HG03571 (cell line): ENCODE results near the gene TCF7L1.

Source experiments
- ATAC-seq: cut with Tn5 transposase; IDR thresholded peaks from one replicate; pipeline ENCODE4 v1.9.1; 2021; ENCODE audit not compliant: unreplicated experiment

Gene TCF7L1

DNA sequence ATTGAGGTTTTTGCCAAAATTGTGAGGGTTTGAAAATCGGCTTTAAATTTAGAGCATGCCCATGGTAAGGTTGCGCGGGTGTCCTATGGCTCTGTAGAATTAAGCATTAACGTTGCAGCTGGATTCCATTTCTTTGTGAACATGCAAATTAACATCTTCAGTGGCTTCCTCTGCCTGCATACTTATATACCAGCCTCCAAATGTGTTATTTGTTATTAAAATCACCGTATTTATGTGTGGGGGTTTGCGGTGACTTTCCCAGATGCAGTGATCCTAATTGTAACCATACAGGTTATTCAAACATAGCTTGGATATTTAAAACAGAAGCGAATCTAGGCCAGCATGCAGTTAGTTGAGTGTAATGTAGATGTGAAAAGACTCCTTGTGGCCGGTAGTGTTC is 114.4 kb downstream of the TCF7L1 start:
- ATAC-seq, result no peak

DNA sequence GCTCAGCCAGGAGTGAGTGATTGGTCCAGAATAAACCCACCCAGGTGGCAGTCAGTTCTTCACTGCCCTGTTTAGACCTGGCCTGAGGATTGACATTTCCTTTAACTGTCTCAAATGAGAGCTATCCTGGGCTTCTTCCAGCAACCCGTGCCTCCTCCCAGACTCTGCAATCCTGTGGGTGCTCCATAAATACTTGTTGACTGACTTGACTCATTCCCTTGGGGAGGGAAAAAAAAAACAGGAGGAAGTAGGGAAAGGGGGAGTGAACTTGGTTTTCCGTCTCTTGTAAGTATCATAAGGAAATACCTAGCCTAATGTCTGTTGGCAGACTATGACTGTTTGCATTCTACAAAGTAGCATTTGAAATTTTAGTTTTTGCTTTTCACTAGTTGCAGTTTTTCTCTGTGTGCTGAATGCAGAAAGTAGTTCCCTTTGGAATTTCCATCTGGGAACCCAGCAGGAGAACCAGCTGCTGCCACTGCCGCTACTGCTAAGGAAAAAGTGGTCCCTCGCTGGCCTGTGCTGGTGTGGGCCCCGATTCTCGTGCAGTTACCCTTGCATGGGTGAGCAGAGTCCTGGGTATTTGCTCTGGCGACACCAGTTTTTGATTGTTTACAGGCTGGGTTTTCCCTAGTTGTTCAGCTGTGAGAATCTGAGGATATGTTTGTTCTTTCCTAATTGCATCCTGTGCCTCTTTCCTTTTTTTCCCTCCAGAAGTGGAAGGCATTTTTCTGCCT is 115.7 kb downstream of the TCF7L1 start:
- ATAC-seq, result no peak

DNA sequence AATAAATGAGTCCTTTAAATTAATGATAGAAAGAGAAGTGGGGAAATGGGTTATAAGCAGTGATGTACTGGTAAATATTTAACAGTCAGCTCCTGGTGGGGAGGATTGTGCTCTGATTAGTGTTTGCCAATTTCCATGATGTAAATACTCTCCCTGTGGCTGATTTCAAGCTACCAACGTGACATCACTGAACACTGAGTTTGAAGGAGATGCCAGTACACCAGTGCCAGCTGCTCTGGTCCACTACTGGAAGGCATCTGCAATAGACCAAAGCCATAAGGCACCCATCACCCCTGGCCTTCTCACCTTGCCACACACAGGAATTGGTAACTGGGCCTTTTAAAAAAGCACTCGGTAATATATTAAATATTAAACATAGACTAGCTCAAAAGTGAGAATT is 116.9 kb downstream of the TCF7L1 start:
- no peak for ATAC-seq

DNA sequence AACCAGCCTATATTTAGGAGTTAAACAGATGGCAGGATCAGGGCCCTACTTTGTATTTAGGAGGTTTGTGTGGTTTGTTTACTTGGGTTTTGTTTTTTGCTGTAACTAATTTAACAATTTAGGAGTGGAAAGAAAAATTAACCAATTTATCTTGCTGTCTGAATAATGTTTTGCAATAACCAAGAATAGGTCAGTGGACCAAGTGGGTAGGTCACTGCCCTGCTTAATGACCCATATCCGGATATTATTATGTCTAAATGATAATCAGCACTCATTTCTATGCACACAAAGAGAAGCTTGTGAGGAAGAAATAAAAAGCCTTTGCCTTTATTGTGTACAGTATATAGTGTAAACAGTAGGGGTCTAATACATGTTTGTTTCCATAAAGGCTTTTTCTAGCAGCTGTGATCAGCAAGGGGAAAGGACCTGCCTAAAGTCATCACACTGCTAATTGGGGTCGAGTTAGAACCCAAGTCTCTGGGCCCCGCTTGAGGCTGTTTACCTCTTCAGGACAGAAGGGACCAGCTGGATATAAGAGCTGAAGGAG is 118.0 kb downstream of the TCF7L1 start:
- ATAC-seq, result no peak

DNA sequence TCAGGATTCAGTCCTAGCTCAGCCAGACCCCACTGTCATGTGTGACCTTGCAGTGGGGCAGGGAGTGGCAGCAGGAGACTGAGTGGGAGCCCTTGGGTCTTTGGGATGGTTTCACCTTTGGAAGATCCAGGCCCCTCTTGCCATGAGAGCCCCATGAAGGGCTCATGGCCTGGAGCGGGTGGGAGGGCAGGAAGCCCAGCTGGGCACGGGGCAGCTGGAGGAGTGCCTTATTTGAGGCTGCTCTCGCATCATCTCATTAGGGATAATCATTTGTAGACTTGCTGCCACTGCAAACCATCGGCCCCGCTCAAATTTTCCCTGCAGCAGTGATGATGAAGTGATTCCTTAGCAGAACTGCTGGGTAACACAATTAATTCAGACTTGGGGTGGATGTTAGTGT is 120.7 kb downstream of the TCF7L1 start:
- no peak for ATAC-seq

DNA sequence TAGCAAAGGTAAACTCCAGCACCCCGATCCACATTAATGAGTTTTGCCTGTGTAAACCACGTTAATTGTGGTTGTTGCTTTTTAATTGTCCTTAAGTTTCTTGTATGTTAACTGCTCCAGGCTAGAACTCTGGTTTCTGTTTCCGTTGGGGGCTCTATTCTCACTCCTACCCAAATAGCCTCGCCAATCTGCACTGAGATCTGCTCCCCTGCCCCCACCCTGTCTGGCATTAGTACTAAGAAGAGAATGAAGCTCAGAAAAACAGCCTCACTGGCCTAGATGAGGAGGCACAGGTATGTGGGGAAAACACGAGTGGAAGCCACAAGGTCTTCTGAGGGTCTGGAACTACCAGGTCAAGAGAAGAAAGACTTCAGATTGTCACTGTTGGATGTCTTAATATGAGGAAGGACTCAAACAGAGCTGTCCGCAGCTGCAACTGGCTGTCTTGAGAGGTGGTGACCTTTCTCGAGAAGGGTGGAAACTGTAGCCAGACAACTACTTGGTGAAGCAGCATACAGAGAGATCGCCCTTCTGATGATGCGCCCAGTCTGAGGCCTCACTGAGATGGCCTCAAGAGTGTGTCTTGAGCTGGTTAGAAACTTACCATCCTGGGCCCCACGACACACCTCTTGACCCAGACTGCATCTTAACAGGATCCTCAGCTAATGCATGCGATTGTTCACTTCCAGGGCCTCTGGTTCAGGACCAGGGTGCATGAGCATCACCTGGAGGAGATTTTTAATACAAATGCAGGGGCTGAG is 121.5 kb downstream of the TCF7L1 start:
- no peak for ATAC-seq

DNA sequence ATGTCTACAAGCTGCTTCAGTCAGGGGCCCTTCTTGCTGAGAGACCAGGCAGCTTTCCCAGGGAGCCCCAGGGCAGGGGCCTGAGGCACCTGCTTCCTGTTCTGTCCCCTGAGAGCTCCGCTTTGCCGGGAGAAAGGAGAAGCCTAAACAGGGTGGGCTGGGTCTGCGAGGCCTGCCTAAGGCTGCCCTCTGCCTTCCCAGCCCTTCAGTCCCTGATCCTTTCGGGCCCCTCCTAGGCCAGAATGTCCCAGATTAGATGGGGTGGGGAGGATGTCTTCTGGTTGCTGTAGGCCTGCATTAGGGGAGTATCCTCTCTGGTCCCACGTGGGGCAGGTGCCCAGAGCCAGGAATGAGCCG is 122.2 kb downstream of the TCF7L1 start:
- no peak for ATAC-seq

DNA sequence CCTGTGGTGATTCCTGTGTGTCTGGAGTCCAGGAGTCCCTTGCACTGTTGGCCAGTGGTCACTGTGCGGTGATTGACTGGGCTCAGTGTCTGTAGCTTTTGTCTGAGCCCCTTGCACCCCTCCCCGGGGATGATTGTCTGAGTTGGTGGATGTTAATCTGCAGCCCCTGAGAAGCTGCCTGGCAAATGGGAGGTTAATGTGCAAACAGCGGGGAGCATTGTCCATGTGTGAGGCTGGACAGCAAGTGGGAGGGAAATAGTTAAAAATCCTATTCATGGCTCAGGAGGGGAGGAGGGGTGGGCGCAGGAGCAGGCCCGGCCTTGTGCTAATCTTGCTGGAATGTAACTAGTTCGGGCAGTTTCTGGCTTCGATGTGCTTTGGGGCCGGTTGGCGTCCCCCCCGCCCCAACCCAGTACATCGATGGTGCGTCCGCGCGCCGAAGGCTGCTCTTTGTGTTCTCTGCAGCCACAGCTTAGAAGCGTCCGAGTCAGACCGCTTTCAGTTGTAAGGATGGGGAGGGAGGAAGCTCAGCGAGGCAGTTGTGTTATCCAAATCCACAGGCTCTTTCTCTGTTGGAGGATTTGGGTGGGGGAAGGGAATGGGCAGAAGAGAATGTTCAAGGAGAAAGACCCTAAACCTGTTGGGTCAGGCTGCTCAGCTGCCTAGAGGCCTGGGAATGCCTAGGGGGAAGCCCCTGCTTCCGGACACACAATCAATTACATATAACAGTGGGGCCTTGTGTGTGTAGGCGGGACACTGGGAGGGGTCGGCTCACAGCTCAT is 122.8 kb downstream of the TCF7L1 start:
- ATAC-seq, result no peak

DNA sequence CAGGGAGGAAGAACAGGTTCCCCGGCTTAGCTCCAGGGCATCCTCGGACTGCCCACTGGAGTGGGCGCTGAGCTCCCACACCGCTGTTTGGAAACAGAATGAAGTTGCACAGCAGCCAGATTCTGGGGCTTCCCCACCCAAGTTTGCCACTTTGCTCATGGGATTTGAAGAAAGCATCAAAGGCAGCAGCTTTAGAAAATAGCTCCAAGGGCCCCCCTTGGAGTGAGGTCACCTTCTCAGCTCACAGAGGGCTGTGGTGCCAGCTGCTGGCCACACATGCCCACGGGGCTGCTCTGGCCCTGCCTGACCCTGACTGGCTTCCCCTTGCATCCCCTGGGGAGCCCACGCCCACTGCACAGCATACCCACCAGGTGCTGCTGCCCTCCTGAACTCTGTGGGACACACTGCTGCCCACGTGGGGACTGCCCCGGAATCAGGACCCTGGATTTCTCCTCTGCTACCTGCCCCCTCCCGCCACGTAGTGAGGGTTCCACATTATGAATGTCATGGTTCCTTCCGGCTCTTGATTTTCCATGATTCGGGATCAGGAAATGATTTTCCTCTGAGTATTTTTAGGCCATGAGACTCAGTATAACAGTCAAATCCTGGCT is 124.3 kb downstream of the TCF7L1 start:
- no peak for ATAC-seq

DNA sequence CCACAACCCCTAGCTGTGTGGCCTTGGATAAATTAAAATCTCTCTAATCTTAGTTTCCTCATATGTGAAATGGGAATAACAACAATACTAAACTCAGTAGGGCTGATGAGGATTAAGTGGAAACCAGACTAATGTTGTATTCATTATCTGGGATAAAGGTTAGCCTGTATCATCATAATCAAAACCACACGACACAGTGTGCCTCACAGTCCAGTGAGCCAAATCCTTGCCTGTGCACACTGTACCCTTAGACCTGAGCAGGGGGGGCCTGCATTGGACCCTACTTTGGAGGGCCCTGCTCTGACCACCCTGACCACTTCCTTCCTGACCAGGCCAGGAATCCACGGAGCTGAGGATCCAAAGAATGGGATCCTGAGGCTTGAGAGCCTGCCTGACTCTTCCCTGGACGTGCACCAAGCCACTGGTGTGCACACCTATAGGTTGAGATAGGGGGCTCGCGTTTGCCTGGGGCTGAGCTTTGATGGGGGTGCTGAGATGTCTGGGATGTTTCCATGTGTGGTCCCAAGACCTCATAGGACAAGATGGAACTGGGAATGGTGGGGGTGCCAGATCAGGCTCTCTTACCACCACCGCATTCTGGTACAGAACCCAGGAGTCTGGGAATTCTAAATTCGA is 124.9 kb downstream of the TCF7L1 start:
- no peak for ATAC-seq

DNA sequence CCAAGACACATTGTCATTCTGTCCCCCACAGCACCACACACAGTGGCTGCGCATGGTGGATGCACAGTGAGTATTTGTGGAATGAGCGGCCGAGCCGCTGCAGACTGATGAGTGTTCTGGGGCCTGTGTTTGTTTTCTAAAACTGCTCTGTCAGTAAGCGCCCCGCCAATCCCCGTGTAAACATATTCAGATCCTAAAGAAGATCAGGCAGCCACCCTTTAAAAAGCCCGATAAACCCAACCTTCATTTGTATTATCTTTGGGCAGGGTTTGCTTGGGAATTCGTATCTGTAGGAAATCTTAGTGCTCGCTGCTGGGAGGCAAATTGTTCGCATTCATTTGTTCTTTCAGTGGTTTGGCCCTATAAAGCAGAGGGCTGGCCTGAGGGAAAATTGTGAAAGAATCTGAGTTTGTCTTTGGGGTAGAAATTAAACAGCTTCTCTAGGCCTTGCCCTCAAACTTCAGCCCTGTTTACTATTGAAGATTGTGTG is 126.0 kb downstream of the TCF7L1 start:
- ATAC-seq, result no peak

DNA sequence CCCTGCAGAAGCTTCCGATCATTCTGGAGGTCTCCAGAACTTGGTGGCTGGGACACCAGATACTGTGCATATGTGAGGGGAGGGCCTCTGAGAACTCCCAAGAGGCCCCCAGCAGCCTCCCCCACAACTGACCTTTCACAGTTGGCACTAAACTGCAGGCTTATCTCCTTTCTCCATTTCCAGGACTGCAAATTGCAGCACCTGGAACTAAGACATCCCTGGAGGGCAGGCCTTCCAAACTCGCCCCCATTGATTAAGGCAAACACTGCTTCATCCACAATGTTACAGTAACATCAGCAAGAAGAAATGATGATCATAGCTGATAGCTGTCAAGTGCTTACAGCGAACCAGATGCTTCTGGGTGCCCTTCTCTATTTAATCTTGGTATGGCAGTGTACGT is 126.7 kb downstream of the TCF7L1 start:
- no peak for ATAC-seq

DNA sequence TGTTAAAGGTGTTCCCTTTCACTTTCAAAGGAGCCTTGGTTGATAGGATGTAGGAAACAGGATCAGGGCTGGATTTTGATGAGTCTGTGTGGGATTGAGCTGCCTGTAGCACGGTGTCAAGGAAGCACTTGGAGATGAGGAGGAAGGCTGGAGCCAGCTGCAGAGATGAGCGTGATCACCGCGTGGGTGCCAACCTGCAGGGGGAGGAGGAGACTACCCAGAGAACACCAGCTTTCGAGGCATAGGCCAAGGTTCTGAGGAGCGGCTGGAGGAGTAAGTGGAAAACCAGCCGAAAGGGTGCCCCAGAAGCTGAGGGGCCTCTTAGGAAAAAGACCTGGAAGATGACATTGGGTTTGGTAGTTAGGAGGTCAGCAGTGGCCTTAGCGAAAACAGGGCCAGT is 130.4 kb downstream of the TCF7L1 start:
- no peak for ATAC-seq

DNA sequence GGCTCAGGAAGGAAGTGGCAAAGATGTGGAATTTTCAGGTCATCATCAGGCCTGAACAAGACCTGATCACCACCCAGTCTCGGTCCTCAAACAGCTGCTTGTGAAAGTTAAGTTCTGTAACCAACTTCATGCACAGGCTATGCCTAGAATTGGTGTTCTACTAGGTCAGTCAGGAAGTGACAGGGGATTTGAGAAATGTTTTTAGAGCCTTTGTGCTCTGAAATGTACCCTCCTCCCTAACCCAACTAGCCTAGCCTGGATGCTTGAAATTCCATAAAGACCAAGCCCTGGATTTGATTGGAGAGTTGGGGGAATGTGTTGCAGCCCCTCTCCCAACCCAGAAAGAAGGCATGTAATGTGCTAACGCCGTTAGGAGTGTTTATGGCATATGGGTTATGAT is 131.3 kb downstream of the TCF7L1 start:
- ATAC-seq, result no peak

DNA sequence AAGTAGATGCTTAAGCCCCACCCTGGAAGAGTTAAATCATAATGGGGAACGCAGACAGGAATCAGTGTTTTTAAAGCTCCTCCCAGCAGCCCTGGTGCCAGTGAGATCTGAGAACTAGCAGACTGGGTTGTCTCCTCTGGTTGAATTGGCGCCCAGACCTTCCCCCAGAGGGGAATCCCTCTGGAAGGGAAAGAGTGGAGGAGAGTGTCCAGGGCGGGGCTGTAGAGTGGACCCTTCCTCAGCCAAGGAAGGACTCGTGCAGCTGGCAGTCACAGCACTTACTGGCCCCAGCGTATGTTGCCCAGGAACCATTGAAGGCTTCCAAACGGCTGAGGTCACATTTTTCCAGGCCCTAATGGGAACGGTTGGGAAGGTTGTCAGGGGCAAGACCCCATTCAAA is 132.1 kb downstream of the TCF7L1 start:
- no peak for ATAC-seq

DNA sequence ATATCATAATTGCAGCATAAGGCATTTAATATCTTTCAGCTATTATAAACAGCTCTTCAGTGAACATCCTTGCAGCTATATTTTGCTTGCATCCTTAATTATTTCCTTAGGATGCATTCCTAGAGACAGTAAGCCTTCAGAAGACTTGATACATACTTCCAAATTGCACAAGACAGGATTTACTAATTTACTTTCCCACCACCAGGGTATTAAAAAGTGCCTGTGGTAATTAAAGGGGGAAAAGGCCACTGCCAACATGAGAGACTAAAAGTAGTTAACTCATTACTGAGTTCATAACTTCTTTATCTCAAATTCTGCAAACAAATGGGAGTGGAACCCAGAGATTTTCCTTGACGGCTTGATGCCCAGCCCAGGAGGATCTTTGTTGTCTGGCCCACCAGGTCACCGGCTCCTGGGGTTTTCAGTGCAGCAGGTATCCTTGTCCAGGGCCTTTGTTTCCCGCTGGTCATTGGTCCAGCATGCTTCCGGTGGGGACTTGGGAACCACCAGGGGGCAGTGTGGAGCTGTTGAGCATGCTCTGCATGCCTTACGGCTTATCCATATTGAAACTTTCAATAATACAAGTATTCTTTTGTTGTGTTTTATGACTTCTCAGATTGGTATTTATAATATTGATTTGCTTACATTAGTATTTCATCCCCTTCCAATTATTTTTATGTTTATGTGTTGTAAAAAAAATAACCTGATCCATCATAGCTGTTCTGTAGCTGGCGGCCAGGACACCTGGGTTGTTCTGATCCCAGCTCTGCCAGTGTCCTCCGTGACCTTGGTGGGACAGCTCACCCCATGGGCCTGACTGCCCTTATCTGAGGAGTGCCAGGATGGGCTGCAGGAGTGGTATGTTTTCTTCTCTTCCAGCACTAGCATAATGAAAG is 133.2 kb downstream of the TCF7L1 start:
- ATAC-seq, result no peak

DNA sequence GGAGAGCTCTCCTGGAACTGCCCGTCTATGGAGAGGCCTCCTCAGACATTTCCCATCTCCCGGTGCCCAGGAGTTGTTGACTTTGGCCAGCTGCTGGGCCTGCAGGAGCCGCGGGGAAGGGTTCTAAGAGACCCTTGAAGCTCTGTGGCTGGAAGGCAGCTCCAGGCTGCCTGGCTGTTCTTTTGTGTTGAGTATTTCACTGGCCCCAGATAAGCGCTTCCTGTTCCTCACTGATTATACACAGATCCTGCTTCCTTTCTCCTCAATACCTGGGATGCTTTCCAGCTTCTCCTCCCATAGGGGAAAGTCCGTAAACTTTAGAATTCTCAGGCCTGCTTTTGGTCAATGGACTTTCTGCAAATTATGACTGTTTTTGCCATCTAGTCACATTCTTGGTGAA is 136.8 kb downstream of the TCF7L1 start:
- ATAC-seq, result no peak

DNA sequence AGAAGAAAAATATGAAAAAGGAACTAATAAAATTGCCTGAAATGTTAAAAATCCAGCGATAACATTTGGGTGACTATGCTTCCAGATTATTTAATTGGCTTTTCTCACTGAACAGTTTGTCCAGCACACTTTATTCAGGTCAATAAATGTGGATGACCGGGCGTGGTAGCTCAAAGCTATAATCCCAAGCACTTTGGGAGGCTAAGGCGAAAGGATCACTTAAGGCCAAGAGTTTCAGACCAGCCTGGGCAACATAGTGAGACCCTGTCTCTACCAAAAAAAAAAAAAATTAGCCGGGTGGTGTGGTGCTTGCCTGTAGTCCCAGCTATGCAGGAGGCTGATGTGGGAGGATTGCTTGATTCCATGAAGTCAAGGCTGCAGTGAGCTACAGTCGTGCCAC is 139.2 kb downstream of the TCF7L1 start:
- no peak for ATAC-seq
